GM13977 (cell line): ENCODE measurements around the gene FAM210B.

Experiments used
- DNase-seq: peaks from one replicate; pipeline ENCODE4 v3.0.0; 2012; ENCODE audit warnings: low spot score
- in situ Hi-C: fragments of 300-500 bp; cut with MboI; formaldehyde crosslinking; loops from one replicate; pipeline ENCODE4 v1.12.0; 2022; ENCODE audit warnings: low sequenced_read_pairs, low pct_unique_long_range_greater_than_20kb, mixed read lengths, inconsistent platforms; ENCODE audit not compliant: unreplicated experiment
- TF ChIP-seq, protein P1 (sequence below): IDR thresholded peaks from 2 replicates; pipeline ENCODE4 v1.5.1; 2012; ENCODE audit warnings: mild to moderate bottlenecking, control low read depth; ENCODE audit not compliant: insufficient read depth; ENCODE audit errors: extremely low read depth, missing control alignments

Gene FAM210B

DNA sequence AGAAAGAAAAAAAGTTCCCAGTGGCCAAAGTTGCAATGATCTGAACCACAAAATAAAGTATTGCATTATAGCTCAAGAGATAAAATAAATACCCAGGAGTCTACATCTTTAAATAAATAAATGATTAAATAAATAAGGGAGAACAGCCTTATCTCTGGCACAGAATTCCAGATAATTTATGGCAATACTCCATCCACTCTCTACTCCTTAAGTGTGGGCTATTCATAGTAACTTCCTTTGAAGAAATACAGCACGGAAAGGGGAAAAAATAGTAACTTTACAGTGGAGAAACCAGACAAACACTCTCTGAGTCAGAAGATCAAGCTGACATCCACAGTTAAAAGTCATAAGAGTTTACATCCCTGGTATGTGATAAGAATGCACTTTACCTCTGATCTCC, 21.6 kb downstream of the FAM210B start:
- in situ Hi-C loops, result no loop called here
- TF ChIP-seq, protein P1, sequence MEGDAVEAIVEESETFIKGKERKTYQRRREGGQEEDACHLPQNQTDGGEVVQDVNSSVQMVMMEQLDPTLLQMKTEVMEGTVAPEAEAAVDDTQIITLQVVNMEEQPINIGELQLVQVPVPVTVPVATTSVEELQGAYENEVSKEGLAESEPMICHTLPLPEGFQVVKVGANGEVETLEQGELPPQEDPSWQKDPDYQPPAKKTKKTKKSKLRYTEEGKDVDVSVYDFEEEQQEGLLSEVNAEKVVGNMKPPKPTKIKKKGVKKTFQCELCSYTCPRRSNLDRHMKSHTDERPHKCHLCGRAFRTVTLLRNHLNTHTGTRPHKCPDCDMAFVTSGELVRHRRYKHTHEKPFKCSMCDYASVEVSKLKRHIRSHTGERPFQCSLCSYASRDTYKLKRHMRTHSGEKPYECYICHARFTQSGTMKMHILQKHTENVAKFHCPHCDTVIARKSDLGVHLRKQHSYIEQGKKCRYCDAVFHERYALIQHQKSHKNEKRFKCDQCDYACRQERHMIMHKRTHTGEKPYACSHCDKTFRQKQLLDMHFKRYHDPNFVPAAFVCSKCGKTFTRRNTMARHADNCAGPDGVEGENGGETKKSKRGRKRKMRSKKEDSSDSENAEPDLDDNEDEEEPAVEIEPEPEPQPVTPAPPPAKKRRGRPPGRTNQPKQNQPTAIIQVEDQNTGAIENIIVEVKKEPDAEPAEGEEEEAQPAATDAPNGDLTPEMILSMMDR, result no peak

DNA sequence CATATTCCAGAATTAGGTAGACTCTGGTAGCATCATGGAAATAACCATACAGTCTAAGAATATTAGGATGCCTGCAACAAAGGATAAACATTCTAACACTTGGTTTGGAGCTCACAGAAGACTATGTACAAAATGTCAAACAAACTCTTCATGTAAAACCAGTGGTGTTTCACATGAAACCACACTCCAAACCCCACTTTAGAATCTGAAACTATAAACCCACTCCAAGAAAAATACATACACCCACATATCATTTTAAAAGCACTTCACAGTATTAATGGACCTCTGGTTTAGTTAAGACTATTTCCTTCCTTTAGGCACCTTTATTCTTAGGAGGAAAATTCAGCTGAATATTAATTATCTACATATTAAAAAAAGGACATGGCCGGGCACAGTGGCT, 22.7 kb downstream of the FAM210B start:
- no peak for DNase-seq
- TF ChIP-seq, protein P1, result no peak
- in situ Hi-C loops, result no loop called here

More for the DNA sequence above, 21.6 kb downstream of the FAM210B start:
- no peak for DNase-seq

DNA sequence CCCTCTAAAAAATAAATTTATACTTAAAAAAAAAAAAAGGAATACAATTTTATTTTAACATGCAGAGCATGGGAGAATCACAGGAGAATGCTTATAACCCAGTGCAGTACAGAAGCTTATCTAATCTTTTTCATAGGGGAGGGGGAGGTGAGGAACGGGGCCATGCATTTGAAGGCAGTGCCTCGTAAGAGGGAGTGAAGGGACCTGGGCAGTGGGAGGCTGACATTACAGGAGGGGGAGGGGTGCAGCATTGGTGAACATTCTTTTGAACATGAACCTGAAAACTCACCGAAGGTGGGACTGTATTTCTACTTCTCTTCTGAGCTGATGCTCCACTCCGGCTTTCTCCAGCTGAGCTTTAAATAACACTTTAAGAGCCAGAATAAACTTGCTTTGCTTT, 23.9 kb downstream of the FAM210B start:
- TF ChIP-seq, protein P1, result no peak
- DNase-seq, result no peak
- in situ Hi-C loops, result no loop called here

DNA sequence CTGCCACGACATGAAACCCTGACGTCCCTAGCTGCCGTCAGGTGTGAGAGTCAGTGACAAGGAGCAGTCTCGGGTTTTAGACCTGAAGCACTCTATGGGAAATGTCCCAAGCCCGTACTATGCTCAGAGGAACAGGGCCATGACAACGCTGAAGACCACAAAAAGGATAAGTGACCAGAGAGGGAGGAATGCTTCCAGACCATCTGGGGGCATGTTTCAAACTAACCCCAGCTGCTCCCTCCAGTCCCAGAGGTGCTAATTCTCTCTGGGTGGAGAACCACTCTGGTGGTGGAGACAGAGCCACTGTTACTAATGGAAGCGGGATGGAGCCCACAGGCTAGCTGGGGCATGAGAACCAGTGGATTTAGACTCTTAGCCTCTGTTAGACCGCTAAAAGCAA, 24.6 kb downstream of the FAM210B start:
- no peak for DNase-seq
- TF ChIP-seq, protein P1, result no peak
- in situ Hi-C loops, result no loop called here

DNA sequence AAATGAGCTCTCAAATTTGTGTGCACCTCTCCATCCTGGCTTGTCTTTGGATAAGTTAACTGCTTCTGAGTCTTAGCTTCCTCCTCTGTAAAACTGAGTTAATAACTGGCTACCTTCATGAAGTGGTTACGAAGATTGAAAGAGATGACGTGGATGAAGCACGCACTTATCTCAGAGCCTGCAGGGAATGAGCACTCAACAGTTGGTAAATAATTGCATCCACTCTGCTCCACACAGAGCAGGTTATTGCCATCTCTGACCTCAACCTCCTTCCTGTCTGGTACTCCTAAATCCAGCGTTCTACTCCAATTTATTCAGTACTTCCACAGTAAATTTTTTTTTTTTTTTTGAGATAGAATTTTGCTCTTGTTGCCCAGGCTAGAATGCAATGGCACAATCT, 26.4 kb downstream of the FAM210B start:
- TF ChIP-seq, protein P1, result no peak
- in situ Hi-C loops, result no loop called here
- DNase-seq, result no peak

DNA sequence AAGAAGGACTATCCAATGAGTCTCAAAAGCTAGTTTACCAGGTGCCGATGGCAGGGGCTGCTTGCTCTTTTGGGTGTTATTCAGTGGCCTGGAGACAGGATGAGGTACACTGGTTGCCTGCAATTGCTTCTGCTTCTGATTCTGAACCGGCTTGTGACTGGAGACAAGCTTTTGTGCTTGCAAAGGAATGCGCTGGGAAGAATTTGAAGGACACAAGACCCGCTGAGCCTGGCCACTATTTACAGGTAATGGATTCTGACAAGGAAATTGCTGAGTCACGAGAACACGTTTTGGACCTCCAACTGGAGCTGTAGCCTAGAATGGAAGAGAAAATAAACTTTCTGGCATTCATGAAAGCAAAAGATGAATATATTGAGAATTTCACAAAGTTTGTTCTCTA, 27.4 kb downstream of the FAM210B start:
- TF ChIP-seq, protein P1, result no peak
- in situ Hi-C loops, result no loop called here
- DNase-seq, result no peak

DNA sequence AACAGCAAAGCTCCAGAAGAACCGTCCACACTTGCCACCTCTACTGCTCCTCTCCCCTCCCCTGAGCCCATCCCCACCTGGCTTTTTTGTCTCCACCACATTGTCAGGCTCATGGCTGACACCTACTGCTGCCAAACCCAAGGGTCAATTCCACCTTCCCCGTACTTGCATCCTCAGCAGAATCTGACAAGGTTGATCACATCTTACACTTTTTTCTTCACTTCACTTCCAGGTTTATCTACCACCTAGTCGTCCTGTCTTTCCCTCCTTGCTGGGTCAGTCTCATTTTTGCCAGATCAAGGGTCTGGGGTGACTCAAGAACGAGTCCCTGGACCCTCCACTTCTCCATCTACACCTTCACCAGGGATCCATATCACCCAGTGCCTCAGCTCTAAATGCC, 30.1 kb downstream of the FAM210B start:
- no peak for DNase-seq
- TF ChIP-seq, protein P1, result no peak
- in situ Hi-C loops, result no loop called here
